Endodermal cell (in vitro differentiated cells): ENCODE results near the gene ZNF462. TPM values are rescaled to one million over a fixed set of nuclear protein-coding genes. Genes with fewer than 3 reads are reported as not detected.

Experiments used
- DNase-seq: peaks from one replicate; pipeline ENCODE4 v3.0.0-alpha.2; 2017
- H3K27ac ChIP-seq: 2 replicates; pipeline ENCODE4 v1.5.1; 2013; ENCODE audit warnings: mild to moderate bottlenecking, low read depth, low read length, moderate library complexity
- H3K27me3 ChIP-seq: 2 replicates; pipeline ENCODE4 v1.6.1; 2013; ENCODE audit warnings: mild to moderate bottlenecking, low read length, moderate library complexity; ENCODE audit not compliant: insufficient read depth, control insufficient read depth, poor library complexity, severe bottlenecking
- H3K36me3 ChIP-seq: 2 replicates; pipeline ENCODE4 v1.7.0; 2013; ENCODE audit warnings: mild to moderate bottlenecking, low read length, moderate library complexity; ENCODE audit not compliant: control insufficient read depth, insufficient read depth
- H3K4me1 ChIP-seq: one replicate; pipeline ENCODE4 v1.7.0; 2013; ENCODE audit warnings: low read length; ENCODE audit not compliant: control insufficient read depth, insufficient read depth
- H3K4me3 ChIP-seq: 2 replicates; pipeline ENCODE4 v1.5.1; 2013; ENCODE audit warnings: mild to moderate bottlenecking, low read length, moderate library complexity
- H3K9ac ChIP-seq: 2 replicates; pipeline ENCODE4 v1.6.1; 2013; ENCODE audit warnings: mild to moderate bottlenecking, low read length, moderate library complexity; ENCODE audit not compliant: poor library complexity, severe bottlenecking; ENCODE audit errors: extremely low read depth
- H3K9me3 ChIP-seq: 2 replicates; pipeline ENCODE4 v1.6.1; 2013; ENCODE audit warnings: mild to moderate bottlenecking, low read length, moderate library complexity; ENCODE audit not compliant: control insufficient read depth
- H3K27ac Mint-ChIP-seq: 2 replicates; pipeline ENCODE4 v1.8.0; 2020; ENCODE audit warnings: mixed read lengths
- H3K27me3 Mint-ChIP-seq: 2 replicates; pipeline ENCODE4 v1.8.0; 2021; ENCODE audit warnings: mild to moderate bottlenecking, mixed read lengths; ENCODE audit not compliant: insufficient read depth
- H3K36me3 Mint-ChIP-seq: 2 replicates; pipeline ENCODE4 v1.8.0; 2020; ENCODE audit warnings: low read depth, mixed read lengths
- H3K4me1 Mint-ChIP-seq: 2 replicates; pipeline ENCODE4 v1.8.0; 2020; ENCODE audit warnings: mixed read lengths
- H3K4me3 Mint-ChIP-seq: 2 replicates; pipeline ENCODE4 v1.8.0; 2020; ENCODE audit warnings: mild to moderate bottlenecking, moderate library complexity, mixed read lengths
- H3K9me3 Mint-ChIP-seq: 2 replicates; pipeline ENCODE4 v1.8.0; 2020; ENCODE audit warnings: mild to moderate bottlenecking, mixed read lengths
- CTCF ChIP-seq: fragments of 200-600 bp; sonication (generic); conservative IDR thresholded peaks from 2 replicates; pipeline ENCODE4 v1.5.0; 2021; ENCODE audit warnings: antibody characterized with exemption, mild to moderate bottlenecking
- WGBS, 2 experiments: methylation state at CpG; one replicate each; pipeline versions ENCODE4 v1.1.5 to v1.1.7; 2013; ENCODE audit warnings: missing lambda C conversion rate in 2 of 2, mixed read lengths in 1 of 2; ENCODE audit not compliant: insufficient coverage in 1 of 2, insufficient read length in 1 of 2; 5-methylcytosine and 5-hydroxymethylcytosine counted together
- total RNA-seq, 2 donors: library from RNA; stranded (reverse); fragmentation: NEBNext Ultra II Directional in 1 of 2; extraction: Animal tissue kit (Norgen Biotek cat#: 25700) in 1 of 2; gene quantifications; 2 replicates in 1 of 2; 3 replicates in 1 of 2; pipeline ENCODE4 v1.2.1, GENCODE V29; 2021

Gene ZNF462
- total RNA-seq, 2 donors from 2014 or later: 68.2 to 88.4 TPM

- 94 to 96% methylated on average over 3 to 6 of the region's 6 CpGs for WGBS, 2 experiments
- no peak overlapping the region for H3K4me3 ChIP-seq
- H3K36me3 ChIP-seq: no peaks in the 10 kb centered on the region
- no peak for DNase-seq
- no peaks in the 10 kb centered on the region for H3K9me3 ChIP-seq
- no peaks in the 10 kb centered on the region for H3K9me3 Mint-ChIP-seq
- H3K27me3 Mint-ChIP-seq: no peaks in the 10 kb centered on the region
- no peak overlapping the region for H3K9ac ChIP-seq
- no peak overlapping the region for H3K4me3 Mint-ChIP-seq
- TF ChIP-seq CTCF: no peak
- no peak overlapping the region for H3K27ac Mint-ChIP-seq
- peaks cover 34% of the 10 kb centered on the region for H3K4me1 Mint-ChIP-seq
- H3K27me3 ChIP-seq: no peaks in the 10 kb centered on the region
- no peak overlapping the region for H3K27ac ChIP-seq
- H3K36me3 Mint-ChIP-seq: peaks cover 10% of the 10 kb centered on the region
- H3K4me1 ChIP-seq: peaks cover 5% of the 10 kb centered on the region
These were observed 23.4 kb downstream of the ZNF462 start for GRCh38 chr9:106886111-106887046.

DNA sequence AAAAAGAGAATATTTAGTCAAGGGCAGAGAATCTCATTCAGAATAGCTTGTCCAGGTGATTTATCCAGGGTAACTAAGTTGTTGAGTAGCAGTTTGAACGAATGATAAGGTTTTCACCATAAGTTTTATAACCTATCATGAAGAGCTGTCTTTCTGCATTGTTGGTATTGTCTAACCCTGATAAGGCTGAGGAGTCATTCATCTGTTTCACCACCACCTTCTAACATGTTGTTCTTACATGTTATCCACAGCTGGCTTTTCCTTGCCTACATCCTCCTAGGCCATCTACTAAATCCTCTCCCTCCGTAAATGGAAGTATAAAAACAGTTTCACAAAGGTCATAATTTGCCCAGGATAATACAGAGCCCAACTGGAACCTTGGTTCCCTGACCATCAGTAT, 24.1 kb downstream of the ZNF462 start:
- no peak overlapping the region for H3K4me3 Mint-ChIP-seq
- H3K4me3 ChIP-seq: no peak overlapping the region
- H3K9me3 Mint-ChIP-seq: no peaks in the 10 kb centered on the region
- H3K9ac ChIP-seq: no peak overlapping the region
- TF ChIP-seq CTCF: no peak
- H3K4me1 ChIP-seq: peaks cover 10% of the 10 kb centered on the region
- DNase-seq: no peak
- WGBS, 2 experiments: 88% methylated on average over 2 of the region's 2 CpGs; no CpG with 5 or more reads in 1 of the 2 experiments
- H3K27me3 ChIP-seq: no peaks in the 10 kb centered on the region
- H3K27ac Mint-ChIP-seq: no peak overlapping the region
- H3K36me3 ChIP-seq: no peaks in the 10 kb centered on the region
- no peak overlapping the region for H3K27ac ChIP-seq
- no peaks in the 10 kb centered on the region for H3K27me3 Mint-ChIP-seq
- peaks cover 38% of the 10 kb centered on the region for H3K4me1 Mint-ChIP-seq
- H3K36me3 Mint-ChIP-seq: peaks cover 10% of the 10 kb centered on the region
- no peaks in the 10 kb centered on the region for H3K9me3 ChIP-seq

GRCh38 chr9:106889061-106889590, 26.2 kb downstream of the ZNF462 start:
- H3K36me3 ChIP-seq: no peaks in the 10 kb centered on the region
- H3K4me1 ChIP-seq: peaks cover 21% of the 10 kb centered on the region
- peak overlapping the region; percentile 33 for H3K27ac ChIP-seq
- no peaks in the 10 kb centered on the region for H3K27me3 ChIP-seq
- Mint-ChIP-seq H3K9me3 (no peaks in the 10 kb centered on the region), H3K36me3 (peaks cover 10% of the 10 kb centered on the region), H3K27me3 (no peaks in the 10 kb centered on the region), H3K27ac (peak overlapping the region; percentile 75), H3K4me1 (peaks cover 53% of the 10 kb centered on the region), H3K4me3 (peak overlapping the region; percentile 1)
- peak overlapping the region; percentile 30 for H3K4me3 ChIP-seq
- no peaks in the 10 kb centered on the region for H3K9me3 ChIP-seq
- 59 to 69% methylated on average over 1 to 7 of the region's 7 CpGs for WGBS, 2 experiments
- no peak for DNase-seq
- no peak for TF ChIP-seq CTCF
- H3K9ac ChIP-seq: no peak overlapping the region
